Caki2 (cell line): ENCODE results near the gene TRH. TPM values are rescaled to one million over a fixed set of nuclear protein-coding genes. Genes with fewer than 3 reads are reported as not detected.

ENCODE experiments used
- DNase-seq: peaks from one replicate; pipeline ENCODE4 v3.0.0-alpha.2; 2015; ENCODE audit warnings: low read depth
- in situ Hi-C: cut with HindIII; loops from 2 replicates; pipeline ENCODE4 v1.10.0; 2016; ENCODE audit warnings: low sequenced_read_pairs, low pct_unique_long_range_greater_than_20kb, mixed read lengths
- total RNA-seq: library from RNA; depleted of rRNA; stranded (reverse); fragments of >200 nt; shearing (Covaris generic); gene quantifications from 2 replicates; pipeline ENCODE4 v1.2.3, GENCODE V29; 2014; ENCODE audit warnings: low replicate concordance

TRH gene
- total RNA-seq, 1 experiment from 2014 or later: not detected

- DNase-seq: no peak
- in situ Hi-C loops: no loop called here
Measured at GRCh38 chr3:129956936-129957335, 17.6 kb upstream of the TRH start.

DNA sequence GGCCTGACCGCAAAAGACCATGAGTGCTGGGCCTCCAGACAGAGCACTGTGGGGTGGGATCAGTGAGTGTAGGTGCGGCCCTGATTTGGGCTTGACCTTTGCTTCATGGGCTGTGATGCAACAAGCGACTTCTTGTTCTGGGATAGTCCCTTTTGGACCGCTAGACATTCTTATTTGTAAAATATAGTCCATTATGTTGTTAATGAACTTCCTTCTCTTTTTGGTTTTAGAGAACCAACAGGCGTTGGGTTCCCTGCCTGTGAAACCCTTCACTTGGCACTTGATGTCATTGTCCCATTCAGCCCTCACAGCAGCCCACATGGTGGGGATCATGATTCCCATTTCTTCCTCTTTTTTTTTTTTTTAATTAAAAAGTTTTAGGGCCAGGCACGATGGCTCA is 15.8 kb upstream of the TRH start:
- in situ Hi-C loops: no loop called here
- no peak for DNase-seq

DNA sequence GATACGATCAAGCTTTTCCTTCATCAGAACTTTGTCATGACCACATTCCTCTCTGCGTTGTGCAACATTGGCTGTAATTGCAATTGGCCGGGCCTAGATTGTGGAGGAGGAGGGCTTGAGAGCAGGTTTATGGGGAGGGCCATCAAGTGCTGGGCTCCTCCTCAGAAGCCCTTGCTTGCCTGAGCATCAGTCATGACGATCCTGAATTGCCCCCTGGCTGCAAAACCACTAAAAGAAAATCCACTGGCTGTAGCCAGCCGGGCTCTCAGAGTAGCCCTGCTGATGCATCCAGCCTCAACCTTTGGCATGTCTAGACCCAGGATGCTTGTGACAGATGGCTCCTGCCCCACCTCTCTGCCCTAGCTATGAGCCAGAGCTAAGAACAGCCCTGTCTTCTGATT is 13.4 kb upstream of the TRH start:
- in situ Hi-C loops: no loop called here

GRCh38 chr3:129962600-129962999 is 11.9 kb upstream of the TRH start:
- no peak for DNase-seq
- in situ Hi-C loops: no loop called here

More for the DNA sequence above, 13.4 kb upstream of the TRH start:
- DNase-seq: no peak

DNA sequence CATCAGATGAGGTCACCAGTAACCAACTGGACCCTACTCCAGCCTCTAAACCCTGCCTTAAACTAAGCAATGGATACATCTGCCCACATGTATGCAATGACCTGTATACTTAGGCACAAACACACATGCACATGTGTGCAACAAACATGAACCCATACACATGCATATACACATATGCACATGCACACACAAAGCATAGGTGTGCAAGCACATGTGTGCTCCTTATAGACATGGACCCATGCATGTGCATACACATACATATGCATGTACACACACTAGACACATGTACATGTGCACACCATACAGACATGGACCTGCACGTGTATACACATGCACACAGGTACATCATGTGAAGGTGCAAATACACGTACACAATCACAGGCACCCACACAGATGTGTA is 8.6 kb upstream of the TRH start:
- DNase-seq: no peak
- in situ Hi-C loops: no loop called here

GRCh38 chr3:129966876-129967275 is 7.6 kb upstream of the TRH start:
- in situ Hi-C loops: no loop called here
- DNase-seq: no peak

- in situ Hi-C loops: no loop called here
- no peak for DNase-seq
Measured at GRCh38 chr3:129967761-129968160, 6.8 kb upstream of the TRH start.

DNA sequence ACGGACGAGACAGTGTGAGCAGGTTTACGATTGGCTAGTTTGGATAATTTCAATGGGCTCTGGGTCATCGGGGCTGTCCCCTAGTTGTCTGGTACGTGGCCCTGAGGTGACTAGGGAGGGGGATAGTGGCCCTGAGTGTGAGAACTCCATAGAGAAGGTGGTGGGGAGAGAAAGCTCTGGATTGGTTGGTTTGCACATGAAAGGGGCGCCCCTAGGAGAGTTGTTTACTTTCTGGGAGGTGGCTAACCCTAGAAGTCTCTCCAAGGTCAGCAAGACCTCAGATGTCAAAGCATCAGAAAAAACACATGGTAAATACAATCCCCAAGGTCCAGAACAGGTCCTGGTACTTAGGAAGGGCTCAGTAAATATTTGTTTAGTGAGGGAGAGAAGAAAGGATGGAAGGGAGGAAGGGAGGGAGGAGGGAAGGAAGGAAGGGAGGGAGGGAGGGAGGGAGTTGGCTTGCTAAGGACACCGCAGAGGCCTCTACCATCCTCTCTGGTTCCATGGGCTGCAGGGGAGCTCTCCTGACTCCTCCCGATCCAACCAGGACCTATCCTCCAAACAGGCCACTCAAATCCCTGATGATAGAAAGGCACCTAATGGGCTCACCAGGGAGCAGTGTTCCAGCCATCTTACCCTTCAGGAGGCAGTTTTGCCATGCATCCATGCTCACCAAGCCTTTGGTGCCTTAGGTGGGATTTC is 3.0 kb upstream of the TRH start:
- DNase-seq: no peak
- in situ Hi-C loops: no loop called here

DNA sequence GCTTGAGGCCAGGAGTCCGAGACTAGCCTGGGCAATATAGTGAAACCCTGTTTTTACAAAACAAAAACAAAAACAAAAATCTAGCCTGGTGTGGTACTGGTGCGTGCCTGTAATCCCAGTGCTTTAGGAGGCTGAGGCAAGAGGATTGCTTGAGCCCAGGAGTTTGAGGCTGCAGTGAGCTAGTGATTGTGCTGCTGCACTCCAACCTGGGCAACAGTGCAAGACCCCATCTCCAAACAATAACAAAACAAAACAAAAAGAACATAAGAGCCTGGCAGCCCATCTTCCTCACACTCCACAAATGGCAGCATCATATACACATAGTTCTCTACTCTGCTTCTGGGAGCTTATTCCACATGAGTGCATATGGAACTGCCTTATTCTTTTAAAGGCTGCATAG is 2.2 kb upstream of the TRH start:
- in situ Hi-C loops: no loop called here
- DNase-seq: no peak

DNA sequence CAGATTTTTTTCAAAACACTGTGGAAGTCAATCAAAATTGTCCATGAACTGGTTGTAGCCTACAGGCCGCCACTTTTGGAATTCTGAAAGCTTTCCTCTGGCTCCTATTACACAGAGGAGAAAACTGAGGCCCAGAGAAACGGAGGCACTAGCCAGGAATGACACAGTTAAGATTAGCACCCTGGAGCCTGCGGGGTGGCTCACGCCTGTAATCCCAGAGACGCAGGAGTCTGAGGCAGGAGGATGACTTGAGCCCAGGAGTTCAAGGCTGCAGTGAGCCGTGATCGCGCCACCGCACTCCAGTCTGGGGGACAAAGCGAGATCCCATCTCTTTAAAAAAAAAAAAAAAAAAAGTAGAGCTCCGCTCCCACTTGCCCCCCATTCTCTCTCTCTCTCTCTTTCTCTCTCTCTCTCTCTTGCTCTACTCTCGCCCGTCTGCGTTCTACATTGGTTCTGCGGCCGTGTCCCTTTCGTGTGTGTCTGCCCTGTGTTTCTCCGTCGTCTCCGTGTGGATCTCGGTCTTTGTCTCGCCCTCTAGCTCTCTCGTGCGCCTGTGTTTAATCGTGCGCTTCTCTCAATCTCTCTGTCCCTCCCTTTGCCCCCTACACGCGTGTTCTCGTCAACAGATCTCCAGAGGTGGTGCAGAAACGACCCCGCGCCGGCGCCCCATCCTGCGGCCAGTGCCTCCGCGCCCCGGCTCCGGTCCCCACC is 512 bp upstream of the TRH start:
- in situ Hi-C loops: no loop called here

DNA sequence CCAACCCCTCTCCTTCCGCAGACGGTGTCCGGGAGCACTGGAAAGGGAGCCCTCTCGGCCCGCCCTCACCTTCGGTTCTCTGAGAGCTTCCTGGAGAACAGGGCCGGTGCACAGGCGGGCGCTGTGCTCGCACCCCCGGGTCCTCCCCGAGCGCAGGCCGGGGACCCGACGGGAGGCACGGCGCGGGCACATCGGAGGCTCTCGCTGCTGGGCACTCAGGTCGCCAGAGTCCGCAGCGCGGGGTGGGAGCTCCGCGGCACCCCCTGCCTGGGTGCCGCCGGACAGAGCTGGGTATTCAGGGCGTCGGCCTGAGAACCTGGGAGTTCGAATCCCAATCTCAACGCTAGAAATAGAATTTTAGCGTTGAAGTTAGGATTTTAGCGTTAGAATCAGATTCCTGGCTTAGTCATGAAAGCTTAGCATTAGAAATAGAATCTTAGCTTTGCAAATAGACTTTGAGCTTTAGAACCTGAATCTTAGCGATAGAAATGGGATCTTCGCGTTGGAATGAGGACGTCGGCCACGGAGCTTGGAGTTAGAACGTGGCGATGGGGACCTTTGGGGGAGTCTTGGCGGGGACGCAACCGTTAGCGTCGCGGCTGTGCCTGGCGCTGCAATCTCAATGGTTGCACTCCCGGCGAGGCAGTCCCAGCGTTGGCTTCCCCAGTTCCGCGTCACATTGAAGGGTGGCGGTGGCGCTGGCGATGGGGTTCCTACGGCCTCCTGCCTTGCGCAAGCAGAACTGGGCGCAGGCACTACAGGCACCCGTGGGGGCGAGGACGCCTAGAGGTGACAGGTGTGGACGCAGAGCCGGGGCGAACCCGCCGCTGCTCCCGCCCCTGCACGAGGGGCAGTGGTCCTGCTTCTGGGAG is 549 bp downstream of the TRH start:
- in situ Hi-C loops: no loop called here
- DNase-seq: no peak

More for the DNA sequence above, 512 bp upstream of the TRH start:
- no peak for DNase-seq

DNA sequence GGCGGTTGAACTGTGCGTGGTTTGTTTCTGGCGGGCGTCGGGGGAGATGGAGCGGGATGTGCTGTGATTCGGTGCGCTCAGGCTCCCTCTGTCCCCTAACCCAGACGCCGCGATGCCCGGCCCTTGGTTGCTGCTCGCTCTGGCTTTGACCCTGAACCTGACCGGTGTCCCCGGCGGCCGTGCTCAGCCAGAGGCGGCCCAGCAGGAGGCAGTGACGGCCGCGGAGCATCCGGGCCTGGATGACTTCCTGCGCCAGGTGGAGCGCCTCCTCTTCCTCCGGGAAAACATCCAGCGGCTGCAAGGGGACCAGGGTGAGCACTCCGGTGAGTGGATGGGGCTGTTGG is 1.2 kb downstream of the TRH start:
- DNase-seq: no peak
- in situ Hi-C loops: no loop called here

- in situ Hi-C loops: no loop called here
- no peak for DNase-seq
Measured at GRCh38 chr3:129976286-129976685, 1.8 kb downstream of the TRH start.

DNA sequence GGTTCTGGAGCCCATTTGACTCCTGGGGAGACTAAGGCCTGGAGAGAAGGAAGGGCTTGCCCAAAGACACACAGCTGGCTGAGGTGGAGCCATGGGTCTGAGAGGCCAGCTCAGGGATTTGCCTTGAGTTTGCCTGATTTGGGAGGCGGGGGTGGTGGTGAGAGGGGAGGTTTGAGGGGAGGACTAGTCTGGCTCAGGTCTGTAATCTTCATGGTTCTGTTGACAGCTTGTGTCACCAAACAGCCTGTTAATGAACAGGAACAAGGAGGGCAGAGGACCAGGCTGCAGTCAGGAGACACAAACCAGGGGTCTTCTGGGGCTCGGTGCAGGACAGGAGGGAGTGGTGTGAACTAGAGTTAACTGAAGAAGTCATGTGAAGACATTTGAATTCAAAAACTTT is 3.6 kb downstream of the TRH start:
- in situ Hi-C loops: no loop called here
- DNase-seq: no peak

DNA sequence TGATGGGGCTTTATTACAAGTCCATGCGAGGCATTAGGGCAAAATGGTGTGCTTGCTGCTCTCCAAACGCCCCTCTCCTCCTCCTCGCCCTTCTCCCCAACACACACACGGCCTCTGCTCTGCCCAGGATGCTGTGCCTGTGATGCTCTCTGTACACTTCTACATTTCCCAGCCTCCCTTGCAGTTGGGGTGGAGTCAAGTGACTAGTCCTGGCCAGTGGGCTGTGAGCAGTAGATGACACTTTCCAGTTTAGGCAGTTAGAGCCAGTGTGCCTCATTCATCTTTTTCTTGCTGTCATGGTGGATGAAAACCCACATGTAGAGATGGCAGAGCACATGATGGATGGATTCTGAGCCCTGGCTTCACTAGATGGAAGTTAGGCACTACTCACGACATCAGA is 5.4 kb downstream of the TRH start:
- in situ Hi-C loops: no loop called here
- no peak for DNase-seq

DNA sequence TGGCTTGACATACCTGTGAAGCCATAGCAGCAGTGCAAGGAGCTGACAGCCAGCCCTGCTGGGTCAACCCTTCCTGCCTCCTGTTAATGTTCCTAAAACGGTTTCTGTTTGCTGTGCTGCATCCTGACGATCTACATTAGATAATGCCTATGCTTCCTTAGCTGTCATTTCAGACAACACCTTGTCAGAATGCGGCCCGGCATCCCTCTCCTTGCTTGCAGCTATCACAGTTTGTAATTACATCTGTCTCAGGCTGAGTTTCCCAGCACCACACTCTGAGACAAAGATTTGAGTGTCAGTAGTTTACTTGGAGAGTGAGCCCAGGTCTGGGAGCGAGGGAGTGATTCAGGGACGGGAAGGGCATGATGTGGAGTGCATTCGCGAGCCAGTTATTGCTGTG is 9.0 kb downstream of the TRH start:
- in situ Hi-C loops: no loop called here
- DNase-seq: no peak

DNA sequence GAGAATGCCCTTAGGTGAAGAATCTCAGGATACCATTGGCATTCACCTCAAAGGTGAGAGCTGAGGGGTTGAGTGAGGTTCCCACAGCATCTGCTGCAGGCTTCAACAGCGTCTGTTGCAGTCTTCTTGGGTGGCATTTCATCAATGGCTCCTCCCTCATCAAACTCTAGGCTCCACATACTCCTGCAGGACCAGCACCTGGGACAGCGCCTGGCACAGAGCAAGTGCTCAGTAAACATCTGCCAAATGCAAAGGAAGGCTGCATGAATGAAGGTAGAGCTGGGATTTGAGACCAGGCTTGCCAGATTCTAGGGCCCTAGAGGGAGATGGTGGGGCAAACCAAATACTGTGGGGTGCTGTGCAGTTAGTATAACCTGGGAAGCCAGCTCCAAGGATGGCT is 9.6 kb downstream of the TRH start:
- in situ Hi-C loops: no loop called here
- no peak for DNase-seq

DNA sequence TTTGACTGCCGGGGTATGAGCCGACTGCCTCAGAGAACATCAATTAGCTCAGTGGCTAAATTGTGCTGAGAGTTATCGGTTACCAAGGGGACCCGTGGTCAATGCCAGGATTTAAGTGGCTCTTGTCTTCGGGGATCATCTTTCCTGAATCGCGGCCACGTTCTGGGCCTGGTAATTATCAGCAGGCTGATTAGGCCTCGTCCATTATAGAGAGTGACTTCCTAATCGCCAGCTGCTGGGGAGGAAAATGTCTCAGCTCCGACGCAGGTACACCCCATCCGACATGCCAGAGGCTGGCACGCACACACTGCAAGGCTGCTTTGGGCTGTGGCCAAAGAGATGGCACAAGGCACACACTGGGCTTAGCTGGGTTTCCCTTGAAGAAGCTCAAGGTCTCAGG is 10.6 kb downstream of the TRH start:
- DNase-seq: no peak
- in situ Hi-C loops: no loop called here

DNA sequence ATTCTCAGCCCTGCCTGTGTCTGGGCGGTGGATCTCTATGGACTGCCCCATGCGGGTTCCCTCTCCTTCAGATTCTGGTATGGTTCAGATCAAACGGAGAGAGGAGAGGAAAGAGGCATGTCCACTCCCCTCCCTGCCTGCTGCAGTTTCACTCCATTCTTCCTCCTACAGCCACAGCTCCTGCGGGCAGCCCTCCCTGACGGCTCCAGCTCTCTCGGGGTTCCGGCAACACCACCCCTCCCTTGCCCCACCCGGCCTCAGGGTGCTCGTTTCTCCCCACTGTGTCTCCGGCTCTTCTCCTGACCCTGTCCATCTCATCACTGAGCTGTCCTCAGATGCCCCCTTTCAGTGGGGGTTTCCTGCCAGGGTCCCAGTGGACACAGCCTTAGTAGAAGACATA is 13.9 kb downstream of the TRH start:
- in situ Hi-C loops: no loop called here
- DNase-seq: no peak
